Measurements from ENCODE around the gene TBX19. TPM values are rescaled to one million over a fixed set of nuclear protein-coding genes. Genes with fewer than 3 reads are reported as not detected.

Gene TBX19
- total RNA-seq, 2 experiments from 2014 or later: 2.2 to 2.3 TPM

GRCh38 chr1:168285971-168286927 is 5.6 kb downstream of the TBX19 start:
- H3K36me3 Mint-ChIP-seq: no peaks in the 10 kb centered on the region
- intact Hi-C loops (cut with micrococcal nuclease): loop anchor here (5.0 kb wide), 1 partner anchor 49 kb away; no protein-coding TSS in a partner anchor
- peaks cover 16% of the 10 kb centered on the region for H3K4me1 Mint-ChIP-seq (ENCODE audit: low read depth)
- no peaks in the 10 kb centered on the region for H3K27me3 Mint-ChIP-seq
- CTCF ChIA-PET: interaction anchor here (0.6 to 0.7 kb wide), 2 partner anchors 25 to 1066 kb away, joined by 3 read pairs; no protein-coding TSS in a partner anchor
- H3K27ac Mint-ChIP-seq: no peak overlapping the region
- no peak for DNase-seq
- H3K9me3 Mint-ChIP-seq: no peaks in the 10 kb centered on the region
- no peak overlapping the region for H3K4me3 Mint-ChIP-seq
- POLR2A ChIA-PET: interaction anchor here (1.1 kb wide), 1 partner anchor 58 kb away, joined by 4 read pairs; no protein-coding TSS in a partner anchor

DNA sequence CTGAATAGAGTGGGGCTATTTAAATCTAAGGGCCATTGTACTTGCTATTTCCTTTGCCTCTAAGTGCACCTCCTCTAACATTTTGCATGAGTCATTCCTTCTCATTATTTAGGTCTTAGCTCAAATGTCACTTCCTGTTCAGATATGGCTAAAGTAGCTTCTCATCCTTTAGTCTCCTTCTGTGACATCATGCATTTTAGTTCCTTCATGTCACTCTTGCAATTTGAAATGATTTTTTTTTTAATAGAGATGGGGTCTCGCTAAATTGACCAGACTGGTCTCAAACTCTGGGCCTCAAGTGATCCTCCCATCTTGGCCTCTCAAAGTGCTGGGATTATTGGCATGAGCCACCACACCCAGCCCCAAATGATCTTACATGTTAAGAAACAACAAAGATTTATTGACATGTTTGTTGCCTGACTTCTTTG is 6.6 kb downstream of the TBX19 start:
- no peaks in the 10 kb centered on the region for H3K27me3 Mint-ChIP-seq
- DNase-seq: no peak
- peaks cover 16% of the 10 kb centered on the region for H3K4me1 Mint-ChIP-seq (ENCODE audit: low read depth)
- no peak overlapping the region for H3K4me3 Mint-ChIP-seq
- intact Hi-C loops (cut with micrococcal nuclease): loop anchor here (5.0 kb wide), 1 partner anchor 50 kb away; no protein-coding TSS in a partner anchor
- H3K9me3 Mint-ChIP-seq: no peaks in the 10 kb centered on the region
- ChIA-PET POLR2A (no interaction called here), CTCF (interaction anchor here (0.6 to 0.7 kb wide), 2 partner anchors 24 to 1067 kb away, joined by 3 read pairs; no protein-coding TSS in a partner anchor)
- H3K27ac Mint-ChIP-seq: no peak overlapping the region
- H3K36me3 Mint-ChIP-seq: no peaks in the 10 kb centered on the region

GRCh38 chr1:168288311-168289052 is 7.8 kb downstream of the TBX19 start:
- Mint-ChIP-seq H3K36me3 (peaks cover 6% of the 10 kb centered on the region), H3K27me3 (no peaks in the 10 kb centered on the region), H3K9me3 (no peaks in the 10 kb centered on the region), H3K4me1 (ENCODE audit: low read depth) (peaks cover 16% of the 10 kb centered on the region), H3K4me3 (no peak overlapping the region), H3K27ac (no peak overlapping the region)
- ChIA-PET CTCF (no interaction called here), POLR2A (no interaction called here)
- intact Hi-C loops (cut with micrococcal nuclease): loop anchor here (5.0 kb wide), 1 partner anchor 51 kb away; no protein-coding TSS in a partner anchor
- no peak for DNase-seq

DNA sequence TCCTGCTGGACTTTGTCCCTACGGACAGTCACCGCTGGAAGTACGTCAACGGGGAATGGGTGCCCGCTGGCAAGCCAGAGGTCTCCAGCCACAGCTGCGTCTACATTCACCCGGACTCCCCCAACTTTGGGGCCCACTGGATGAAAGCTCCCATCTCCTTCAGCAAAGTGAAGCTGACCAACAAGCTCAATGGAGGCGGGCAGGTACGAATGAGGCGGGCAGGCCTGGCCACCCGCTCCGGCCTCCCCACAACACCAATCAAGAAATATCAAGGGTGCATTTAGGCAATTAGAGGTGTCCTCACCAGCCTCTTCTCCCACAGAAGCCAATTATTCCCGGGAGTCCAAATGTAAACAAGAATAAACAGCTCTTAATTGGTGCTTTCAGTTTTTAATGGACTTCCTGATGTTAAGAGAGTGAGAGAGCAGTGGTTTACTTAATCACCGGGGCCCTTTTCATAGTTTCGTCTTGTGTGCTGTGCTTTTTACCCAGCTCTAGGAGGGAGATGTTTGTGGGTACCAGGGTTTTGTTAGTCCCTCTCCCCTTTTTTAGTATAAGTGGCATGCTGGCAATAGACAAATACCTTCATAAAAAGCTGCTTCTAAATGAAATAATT is 10.7 kb downstream of the TBX19 start:
- no peak for DNase-seq
- H3K4me3 Mint-ChIP-seq: no peak overlapping the region
- ChIA-PET CTCF (no interaction called here), POLR2A (no interaction called here)
- no peaks in the 10 kb centered on the region for H3K27me3 Mint-ChIP-seq
- H3K36me3 Mint-ChIP-seq: peaks cover 7% of the 10 kb centered on the region
- peaks cover 12% of the 10 kb centered on the region for H3K4me1 Mint-ChIP-seq (ENCODE audit: low read depth)
- no peak overlapping the region for H3K27ac Mint-ChIP-seq
- H3K9me3 Mint-ChIP-seq: no peaks in the 10 kb centered on the region
- intact Hi-C loops (cut with micrococcal nuclease): no loop called here

DNA sequence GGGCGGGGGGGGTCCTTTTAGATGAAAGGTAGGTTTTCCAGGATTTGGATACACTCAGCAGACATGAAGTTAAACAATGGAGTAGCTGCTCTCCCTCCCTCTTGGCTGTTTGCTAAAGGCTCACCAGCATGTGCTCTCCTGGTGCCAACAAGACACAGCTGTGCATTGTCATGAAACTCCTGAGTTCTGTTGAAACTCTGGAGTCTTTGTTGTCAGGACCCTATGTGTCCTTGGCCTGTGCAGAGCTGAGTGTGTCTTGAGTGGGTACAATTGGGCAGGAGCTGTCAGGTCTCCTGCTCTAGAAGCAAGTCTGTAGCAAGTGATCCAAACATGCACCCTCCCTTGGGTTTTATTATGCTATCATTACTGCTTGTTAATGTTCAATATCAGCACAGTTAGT is 12.7 kb downstream of the TBX19 start:
- intact Hi-C loops (cut with micrococcal nuclease): no loop called here
- Mint-ChIP-seq H3K27me3 (no peaks in the 10 kb centered on the region), H3K4me1 (ENCODE audit: low read depth) (no peaks in the 10 kb centered on the region), H3K4me3 (no peak overlapping the region), H3K9me3 (no peaks in the 10 kb centered on the region), H3K27ac (no peak overlapping the region), H3K36me3 (peaks cover 7% of the 10 kb centered on the region)
- POLR2A ChIA-PET: no interaction called here
- CTCF ChIA-PET: interaction anchor here (0.7 kb wide), 1 partner anchor 261 kb away, joined by 3 read pairs; no protein-coding TSS in a partner anchor
- DNase-seq: no peak

GRCh38 chr1:168295411-168296114 is 14.9 kb downstream of the TBX19 start:
- peaks cover 7% of the 10 kb centered on the region for H3K36me3 Mint-ChIP-seq
- no peak overlapping the region for H3K27ac Mint-ChIP-seq
- DNase-seq: no peak
- no peaks in the 10 kb centered on the region for H3K27me3 Mint-ChIP-seq
- ChIA-PET CTCF (no interaction called here), POLR2A (no interaction called here)
- intact Hi-C loops (cut with micrococcal nuclease): no loop called here
- H3K9me3 Mint-ChIP-seq: no peaks in the 10 kb centered on the region
- no peaks in the 10 kb centered on the region for H3K4me1 Mint-ChIP-seq (ENCODE audit: low read depth)
- no peak overlapping the region for H3K4me3 Mint-ChIP-seq

DNA sequence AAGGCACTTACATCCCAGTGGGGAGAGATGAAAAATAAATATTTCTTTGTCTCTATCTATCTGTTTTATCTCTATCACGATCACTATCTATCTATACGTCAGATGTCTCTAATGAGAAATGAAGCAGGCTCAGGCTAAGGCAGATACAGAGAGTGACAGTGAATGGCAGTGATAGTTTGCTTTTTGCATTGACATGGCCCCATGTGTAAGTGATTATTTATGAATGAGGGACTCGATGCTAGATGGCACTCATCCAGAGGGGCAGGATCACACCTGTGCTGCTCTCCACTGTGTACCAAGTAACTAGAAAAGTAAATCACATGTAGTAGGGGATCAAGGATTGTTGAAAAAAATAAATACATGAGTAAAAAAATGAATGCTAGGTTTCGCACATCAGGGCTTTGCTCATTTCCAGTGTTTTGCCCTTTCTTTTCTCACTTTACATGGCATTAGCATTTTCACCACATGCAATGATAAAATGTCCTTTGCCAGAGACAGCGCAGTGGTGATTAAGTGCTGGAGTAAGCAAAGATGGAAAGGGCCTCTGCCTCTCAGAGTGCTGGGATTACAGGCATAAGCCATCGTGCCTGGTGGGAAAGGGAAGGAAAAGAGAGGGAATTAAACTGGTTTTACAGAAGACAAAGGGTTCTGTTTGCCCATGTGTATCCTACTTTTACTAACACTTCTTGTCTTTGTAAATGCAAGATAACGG is 16.5 kb downstream of the TBX19 start:
- Mint-ChIP-seq H3K4me1 (ENCODE audit: low read depth) (no peaks in the 10 kb centered on the region), H3K36me3 (peaks cover 7% of the 10 kb centered on the region), H3K27ac (no peak overlapping the region), H3K27me3 (no peaks in the 10 kb centered on the region), H3K4me3 (no peak overlapping the region), H3K9me3 (no peaks in the 10 kb centered on the region)
- CTCF ChIA-PET: no interaction called here
- POLR2A ChIA-PET: no interaction called here
- intact Hi-C loops (cut with micrococcal nuclease): no loop called here
- DNase-seq: no peak

DNA sequence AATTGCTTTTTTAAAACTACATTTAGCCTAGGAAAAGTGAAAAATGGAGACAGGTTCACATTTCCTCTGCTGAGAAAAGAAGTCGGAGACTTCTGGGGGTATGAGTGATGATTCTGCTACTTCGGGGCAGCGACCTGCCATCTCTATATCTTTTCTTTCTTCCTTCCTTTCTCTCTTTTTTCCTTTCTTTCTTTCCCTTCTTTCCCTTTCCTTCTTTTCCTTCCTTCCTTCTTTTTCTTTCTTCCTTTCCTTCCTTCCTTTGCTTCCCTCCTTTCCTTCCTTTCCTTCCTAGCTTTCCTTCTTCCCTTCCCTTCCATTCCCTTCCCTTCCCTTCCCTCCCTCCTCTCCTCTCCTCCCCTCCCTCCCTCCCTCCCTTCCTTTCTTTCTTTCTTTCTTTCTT is 17.8 kb downstream of the TBX19 start:
- H3K9me3 Mint-ChIP-seq: no peaks in the 10 kb centered on the region
- POLR2A ChIA-PET: no interaction called here
- no peak overlapping the region for H3K4me3 Mint-ChIP-seq
- no peaks in the 10 kb centered on the region for H3K4me1 Mint-ChIP-seq (ENCODE audit: low read depth)
- H3K36me3 Mint-ChIP-seq: peaks cover 4% of the 10 kb centered on the region
- H3K27ac Mint-ChIP-seq: no peak overlapping the region
- intact Hi-C loops (cut with micrococcal nuclease): no loop called here
- H3K27me3 Mint-ChIP-seq: no peaks in the 10 kb centered on the region
- no peak for DNase-seq
- CTCF ChIA-PET: no interaction called here

GRCh38 chr1:168300626-168301025 is 19.9 kb downstream of the TBX19 start:
- H3K9me3 Mint-ChIP-seq: no peaks in the 10 kb centered on the region
- no peak for DNase-seq
- H3K27ac Mint-ChIP-seq: no peak overlapping the region
- H3K4me3 Mint-ChIP-seq: no peak overlapping the region
- ChIA-PET CTCF (no interaction called here), POLR2A (no interaction called here)
- H3K27me3 Mint-ChIP-seq: no peaks in the 10 kb centered on the region
- intact Hi-C loops (cut with micrococcal nuclease): no loop called here
- peaks cover 4% of the 10 kb centered on the region for H3K36me3 Mint-ChIP-seq
- no peaks in the 10 kb centered on the region for H3K4me1 Mint-ChIP-seq (ENCODE audit: low read depth)

DNA sequence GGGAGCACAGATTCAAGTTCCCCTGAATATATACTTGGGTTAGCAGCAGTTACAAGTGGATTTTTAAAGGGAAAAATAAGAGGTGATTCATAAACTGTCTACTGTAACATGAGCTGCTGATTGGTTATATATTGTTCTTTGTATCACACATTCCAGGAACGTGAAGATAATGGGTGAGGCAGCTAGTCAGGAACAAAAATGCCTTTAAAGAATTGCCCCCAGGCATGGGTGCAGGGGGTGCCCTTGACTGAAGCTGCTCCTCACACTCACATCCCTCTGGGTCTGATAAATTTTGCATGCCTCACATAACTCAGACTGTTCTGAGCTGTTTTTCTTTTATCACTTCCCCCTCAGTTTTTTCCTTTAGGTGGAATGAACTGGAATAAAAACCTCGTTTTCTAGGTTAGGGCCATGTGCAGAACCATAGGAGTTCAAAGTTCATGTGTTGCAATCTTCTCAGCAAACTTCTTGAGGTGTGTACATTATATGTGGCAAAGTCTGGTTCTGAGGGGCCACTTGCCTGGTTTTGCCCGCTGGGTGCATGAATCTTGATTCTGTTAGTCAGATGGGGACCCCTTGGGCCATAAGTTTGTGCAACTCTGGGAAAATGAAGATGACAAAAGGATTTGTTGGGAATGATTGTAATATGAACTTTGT is 21.1 kb downstream of the TBX19 start:
- POLR2A ChIA-PET: no interaction called here
- H3K9me3 Mint-ChIP-seq: no peaks in the 10 kb centered on the region
- H3K27me3 Mint-ChIP-seq: no peaks in the 10 kb centered on the region
- H3K36me3 Mint-ChIP-seq: peaks cover 2% of the 10 kb centered on the region
- CTCF ChIA-PET: no interaction called here
- no peak overlapping the region for H3K27ac Mint-ChIP-seq
- intact Hi-C loops (cut with micrococcal nuclease): no loop called here
- no peak for DNase-seq
- no peak overlapping the region for H3K4me3 Mint-ChIP-seq
- no peaks in the 10 kb centered on the region for H3K4me1 Mint-ChIP-seq (ENCODE audit: low read depth)

Data from activated CD4-positive, alpha-beta memory T cell treated with anti-CD3 and anti-CD28 coated beads for 36 hours (primary cell).